GM11168 (cell line): ENCODE results near the gene NUBPL.
"Not testable (repeated sequence)": the region's sequence is repeated elsewhere in the genome, so short reads cannot be mapped to it uniquely, and the experiment has no call there.

Source experiments
- in situ Hi-C: fragments of 300-500 bp; cut with MboI; formaldehyde crosslinking; loops from one replicate; pipeline ENCODE4 v1.12.0; 2022; ENCODE audit warnings: low sequenced_read_pairs; ENCODE audit not compliant: unreplicated experiment

Gene NUBPL

GRCh38 chr14:31572955-31573354, 11.8 kb downstream of the NUBPL start:
- in situ Hi-C loops: no loop called here

- in situ Hi-C loops: no loop called here
Measured at GRCh38 chr14:31576949-31577348, 15.7 kb downstream of the NUBPL start.

GRCh38 chr14:31578266-31578665, 17.1 kb downstream of the NUBPL start:
- in situ Hi-C loops: no loop called here

GRCh38 chr14:31578792-31579501, 17.7 kb downstream of the NUBPL start:
- in situ Hi-C loops: no loop called here

GRCh38 chr14:31580234-31580633, 19.0 kb downstream of the NUBPL start:
- in situ Hi-C loops: no loop called here

- in situ Hi-C loops: no loop called here
Measured at GRCh38 chr14:31582286-31582691, 21.1 kb downstream of the NUBPL start.

GRCh38 chr14:31582836-31583452, 21.7 kb downstream of the NUBPL start:
- in situ Hi-C loops: no loop called here

- in situ Hi-C loops: no loop called here
Measured at GRCh38 chr14:31590206-31590605, 29.0 kb downstream of the NUBPL start.

GRCh38 chr14:31592122-31592521, 30.9 kb downstream of the NUBPL start:
- in situ Hi-C loops: no loop called here

- in situ Hi-C loops: no loop called here
Measured at GRCh38 chr14:31592631-31593030, 31.4 kb downstream of the NUBPL start.

- in situ Hi-C loops: no loop called here
Measured at GRCh38 chr14:31596342-31597095, 35.3 kb downstream of the NUBPL start.

GRCh38 chr14:31605702-31606101, 44.5 kb downstream of the NUBPL start:
- in situ Hi-C loops: no loop called here

GRCh38 chr14:31611778-31612433, 50.7 kb downstream of the NUBPL start:
- in situ Hi-C loops: no loop called here

GRCh38 chr14:31613188-31613587, 52.0 kb downstream of the NUBPL start:
- in situ Hi-C loops: no loop called here

GRCh38 chr14:31618884-31619283, 57.7 kb downstream of the NUBPL start:
- in situ Hi-C loops: not testable (repeated sequence)

GRCh38 chr14:31619440-31619839, 58.2 kb downstream of the NUBPL start:
- in situ Hi-C loops: no loop called here

- in situ Hi-C loops: not testable (repeated sequence)
Measured at GRCh38 chr14:31620898-31621297, 59.7 kb downstream of the NUBPL start.

GRCh38 chr14:31622060-31622459, 60.9 kb downstream of the NUBPL start:
- in situ Hi-C loops: no loop called here

GRCh38 chr14:31652900-31653299, 91.7 kb downstream of the NUBPL start:
- in situ Hi-C loops: not testable (repeated sequence)

GRCh38 chr14:31657917-31658316, 96.7 kb downstream of the NUBPL start:
- in situ Hi-C loops: no loop called here

- in situ Hi-C loops: no loop called here
Measured at GRCh38 chr14:31659278-31659677, 98.1 kb downstream of the NUBPL start.
